ENCODE results near the gene PBX3. TPM values are rescaled to one million over a fixed set of nuclear protein-coding genes. Genes with fewer than 3 reads are reported as not detected.
A peak's percentile ranks its signal among the peaks of the same experiment; 100 is the strongest.

Gene PBX3
- total RNA-seq, 1 donor from 2014 or later = 37.6 TPM

DNA sequence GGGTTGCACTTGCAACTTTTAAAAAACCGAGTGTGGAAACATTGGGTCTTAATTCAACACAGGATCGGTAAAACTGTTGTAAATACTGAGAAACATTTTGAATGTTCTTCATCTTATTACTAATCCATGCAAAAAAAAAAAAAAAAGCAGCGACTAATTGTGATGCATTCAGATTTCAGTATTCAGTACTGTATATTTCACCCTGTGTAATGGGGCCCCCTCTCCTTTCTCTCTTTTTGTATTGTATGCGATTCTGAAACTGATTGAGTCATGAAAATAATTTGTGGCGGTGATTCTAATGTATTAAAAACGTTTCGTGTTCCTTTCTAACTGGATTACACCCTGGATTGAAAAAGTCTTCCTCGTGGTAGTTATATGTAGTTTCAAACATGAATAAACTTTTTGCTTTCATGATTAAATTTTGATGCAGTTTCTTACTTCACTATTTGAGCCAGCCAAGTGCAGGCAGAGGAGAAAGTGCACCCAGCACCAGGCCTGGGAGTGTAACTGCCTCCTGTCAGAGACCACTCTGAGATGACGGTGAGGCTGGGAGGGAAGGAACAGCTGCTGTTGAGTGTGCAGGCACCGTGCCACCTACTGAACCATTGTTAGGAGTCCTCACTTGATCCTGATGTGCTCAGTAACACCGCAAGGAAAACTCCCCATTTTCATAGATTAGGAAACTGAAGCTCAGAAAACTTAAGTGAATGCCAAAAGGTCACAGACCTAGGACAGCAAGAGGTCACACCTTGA, 220.0 kb downstream of the PBX3 start:
- Mint-ChIP-seq H3K27me3 (ENCODE audit: unreplicated experiment) (no peaks in the 10 kb centered on the region), H3K36me3 (ENCODE audit: low read depth, unreplicated experiment) (peaks cover 4% of the 10 kb centered on the region), H3K9me3 (ENCODE audit: unreplicated experiment) (no peaks in the 10 kb centered on the region), H3K27ac (ENCODE audit: unreplicated experiment) (no peak overlapping the region), H3K4me1 (ENCODE audit: unreplicated experiment) (no peaks in the 10 kb centered on the region), H3K4me3 (ENCODE audit: unreplicated experiment) (no peak overlapping the region)
- TF ChIP-seq, protein P1, sequence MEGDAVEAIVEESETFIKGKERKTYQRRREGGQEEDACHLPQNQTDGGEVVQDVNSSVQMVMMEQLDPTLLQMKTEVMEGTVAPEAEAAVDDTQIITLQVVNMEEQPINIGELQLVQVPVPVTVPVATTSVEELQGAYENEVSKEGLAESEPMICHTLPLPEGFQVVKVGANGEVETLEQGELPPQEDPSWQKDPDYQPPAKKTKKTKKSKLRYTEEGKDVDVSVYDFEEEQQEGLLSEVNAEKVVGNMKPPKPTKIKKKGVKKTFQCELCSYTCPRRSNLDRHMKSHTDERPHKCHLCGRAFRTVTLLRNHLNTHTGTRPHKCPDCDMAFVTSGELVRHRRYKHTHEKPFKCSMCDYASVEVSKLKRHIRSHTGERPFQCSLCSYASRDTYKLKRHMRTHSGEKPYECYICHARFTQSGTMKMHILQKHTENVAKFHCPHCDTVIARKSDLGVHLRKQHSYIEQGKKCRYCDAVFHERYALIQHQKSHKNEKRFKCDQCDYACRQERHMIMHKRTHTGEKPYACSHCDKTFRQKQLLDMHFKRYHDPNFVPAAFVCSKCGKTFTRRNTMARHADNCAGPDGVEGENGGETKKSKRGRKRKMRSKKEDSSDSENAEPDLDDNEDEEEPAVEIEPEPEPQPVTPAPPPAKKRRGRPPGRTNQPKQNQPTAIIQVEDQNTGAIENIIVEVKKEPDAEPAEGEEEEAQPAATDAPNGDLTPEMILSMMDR (IDR thresholded peaks at IDR 0.05; ENCODE audit: unreplicated experiment) = no peak
- no peak for DNase-seq (ENCODE audit: low spot score)

DNA sequence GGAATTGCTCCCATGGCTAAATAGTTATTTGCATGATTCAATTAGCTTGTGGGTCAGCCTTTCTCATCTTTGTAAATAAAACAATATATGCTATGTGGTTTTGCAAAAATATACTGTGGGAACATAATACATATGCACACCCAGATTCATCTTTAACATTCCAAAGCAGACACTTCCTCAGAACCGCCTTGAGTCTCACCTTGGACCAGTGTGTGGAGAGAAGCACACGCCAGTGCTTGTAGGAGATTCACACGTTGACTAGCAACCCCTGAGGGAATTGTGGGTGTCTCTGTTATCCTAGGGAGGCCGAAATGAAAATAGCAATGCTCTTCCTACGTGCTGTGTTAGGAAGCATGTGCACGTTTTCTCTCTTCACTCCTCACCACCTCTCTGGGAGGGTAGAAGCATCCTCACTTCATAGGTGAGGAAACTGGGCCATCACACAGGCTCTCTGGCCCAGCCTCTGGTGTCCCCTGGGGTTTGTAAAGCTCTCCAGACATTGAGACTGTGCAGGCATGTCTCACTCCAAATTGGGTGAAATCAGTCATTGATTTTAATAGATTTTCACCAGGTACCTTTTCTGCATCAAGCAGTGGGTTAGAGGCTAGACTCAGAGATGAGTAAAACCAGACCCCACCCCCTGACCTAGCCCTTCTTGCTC, 221.7 kb downstream of the PBX3 start:
- H3K9me3 Mint-ChIP-seq (ENCODE audit: unreplicated experiment) = no peaks in the 10 kb centered on the region
- H3K36me3 Mint-ChIP-seq (ENCODE audit: low read depth, unreplicated experiment) = no peaks in the 10 kb centered on the region
- TF ChIP-seq, protein P1 (IDR thresholded peaks at IDR 0.05; ENCODE audit: unreplicated experiment) = no peak
- H3K4me3 Mint-ChIP-seq (ENCODE audit: unreplicated experiment) = peak overlapping the region; percentile 39
- no peak for DNase-seq (ENCODE audit: low spot score)
- H3K27ac Mint-ChIP-seq (ENCODE audit: unreplicated experiment) = no peak overlapping the region
- no peaks in the 10 kb centered on the region for H3K27me3 Mint-ChIP-seq (ENCODE audit: unreplicated experiment)
- H3K4me1 Mint-ChIP-seq (ENCODE audit: unreplicated experiment) = no peaks in the 10 kb centered on the region

DNA sequence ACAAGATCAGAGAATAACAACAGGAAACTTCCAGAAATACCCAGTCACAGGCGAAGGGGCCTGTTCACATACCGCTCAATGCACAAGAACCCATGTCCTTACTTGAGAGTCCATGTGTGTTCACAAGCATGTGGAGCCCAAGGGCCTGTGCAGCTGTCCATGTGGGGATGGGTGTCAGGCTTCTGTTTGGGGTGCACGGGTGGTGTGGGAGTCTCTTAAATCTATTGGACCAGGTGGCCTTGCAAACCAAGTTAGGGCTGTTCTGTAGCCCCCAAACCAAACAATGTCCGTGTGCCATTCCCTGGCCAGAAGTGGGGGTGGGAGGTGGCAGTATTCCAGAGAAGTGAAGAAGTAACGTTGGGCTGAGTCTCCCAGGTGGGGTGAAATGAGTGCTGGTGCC, 222.3 kb downstream of the PBX3 start:
- no peaks in the 10 kb centered on the region for H3K9me3 Mint-ChIP-seq (ENCODE audit: unreplicated experiment)
- TF ChIP-seq, protein P1 (IDR thresholded peaks at IDR 0.05; ENCODE audit: unreplicated experiment) = no peak
- DNase-seq (ENCODE audit: low spot score) = no peak
- no peaks in the 10 kb centered on the region for H3K36me3 Mint-ChIP-seq (ENCODE audit: low read depth, unreplicated experiment)
- no peaks in the 10 kb centered on the region for H3K4me1 Mint-ChIP-seq (ENCODE audit: unreplicated experiment)
- H3K27ac Mint-ChIP-seq (ENCODE audit: unreplicated experiment) = no peak overlapping the region
- H3K4me3 Mint-ChIP-seq (ENCODE audit: unreplicated experiment) = no peak overlapping the region
- no peaks in the 10 kb centered on the region for H3K27me3 Mint-ChIP-seq (ENCODE audit: unreplicated experiment)

DNA sequence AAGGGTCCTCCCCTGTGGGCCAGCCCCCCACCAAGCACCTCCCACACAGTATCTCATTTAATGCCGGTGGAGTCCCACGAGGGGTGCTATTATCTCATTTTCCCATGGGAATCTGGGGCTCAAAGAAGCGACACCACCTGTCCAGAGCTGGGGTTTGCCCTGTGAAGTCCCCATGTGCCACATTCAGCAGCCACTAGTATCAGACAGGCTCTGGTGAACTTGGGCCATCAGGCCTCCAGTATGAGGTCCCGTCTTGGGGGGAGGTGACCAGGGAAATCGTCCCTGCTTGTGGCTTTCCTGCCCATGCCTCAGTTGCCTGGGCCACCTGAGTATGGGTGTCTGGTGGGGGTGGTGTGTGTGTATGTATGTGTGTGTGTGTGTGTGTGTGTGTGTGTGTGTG, 222.7 kb downstream of the PBX3 start:
- H3K4me3 Mint-ChIP-seq (ENCODE audit: unreplicated experiment) = no peak overlapping the region
- H3K4me1 Mint-ChIP-seq (ENCODE audit: unreplicated experiment) = no peaks in the 10 kb centered on the region
- no peaks in the 10 kb centered on the region for H3K9me3 Mint-ChIP-seq (ENCODE audit: unreplicated experiment)
- DNase-seq (ENCODE audit: low spot score) = no peak
- no peak overlapping the region for H3K27ac Mint-ChIP-seq (ENCODE audit: unreplicated experiment)
- no peaks in the 10 kb centered on the region for H3K27me3 Mint-ChIP-seq (ENCODE audit: unreplicated experiment)
- TF ChIP-seq, protein P1 (IDR thresholded peaks at IDR 0.05; ENCODE audit: unreplicated experiment) = no peak
- no peaks in the 10 kb centered on the region for H3K36me3 Mint-ChIP-seq (ENCODE audit: low read depth, unreplicated experiment)

DNA sequence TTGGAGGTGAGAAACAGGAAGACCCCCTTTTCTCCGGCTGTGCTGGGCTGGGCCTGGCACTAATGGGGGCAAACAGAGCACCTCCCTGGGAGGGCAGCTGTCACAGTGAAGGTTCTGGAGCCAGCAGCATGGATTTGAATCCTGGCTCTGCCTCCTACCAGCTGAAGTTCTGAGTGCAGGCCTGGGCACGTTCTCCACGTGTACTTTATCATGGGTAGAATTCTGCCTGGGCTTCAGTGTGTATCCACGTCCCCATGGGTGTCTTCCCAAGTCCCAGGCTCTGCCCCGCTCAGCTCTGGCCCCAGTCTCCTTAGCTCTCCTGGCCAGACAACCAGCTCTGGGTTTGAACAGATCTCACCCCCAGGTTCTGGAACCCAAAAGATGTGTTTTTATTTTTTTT, 223.2 kb downstream of the PBX3 start:
- no peaks in the 10 kb centered on the region for H3K36me3 Mint-ChIP-seq (ENCODE audit: low read depth, unreplicated experiment)
- H3K27me3 Mint-ChIP-seq (ENCODE audit: unreplicated experiment) = no peaks in the 10 kb centered on the region
- H3K4me1 Mint-ChIP-seq (ENCODE audit: unreplicated experiment) = no peaks in the 10 kb centered on the region
- no peak overlapping the region for H3K4me3 Mint-ChIP-seq (ENCODE audit: unreplicated experiment)
- TF ChIP-seq, protein P1 (IDR thresholded peaks at IDR 0.05; ENCODE audit: unreplicated experiment) = no peak
- DNase-seq (ENCODE audit: low spot score) = no peak
- H3K9me3 Mint-ChIP-seq (ENCODE audit: unreplicated experiment) = no peaks in the 10 kb centered on the region
- H3K27ac Mint-ChIP-seq (ENCODE audit: unreplicated experiment) = no peak overlapping the region

All from endothelial cell (in vitro differentiated cells).